Duodenal mucosa (tissue), 2 donors: Measurements from ENCODE around the gene NEK1.
"Not testable (repeated sequence)": the region's sequence is repeated elsewhere in the genome, so short reads cannot be mapped to it uniquely, and the experiment has no call there.

Experiments
- H3K27ac ChIP-seq: one replicate; pipeline ENCODE4 v1.7.0; 2013; ENCODE audit warnings: low read depth, low read length
- H3K27me3 ChIP-seq, 2 donors: one replicate each; pipeline ENCODE4 v1.7.0; 2013; ENCODE audit warnings: low read length in 2 of 2, control low read depth in 1 of 2; ENCODE audit not compliant: insufficient read depth in 2 of 2, control insufficient read depth in 1 of 2
- H3K36me3 ChIP-seq, 2 donors: one replicate each; pipeline ENCODE4 v1.7.0; 2013; ENCODE audit warnings: low read length in 2 of 2, control low read depth in 1 of 2; ENCODE audit not compliant: insufficient read depth in 2 of 2, control insufficient read depth in 1 of 2
- H3K4me1 ChIP-seq, 2 donors: one replicate each; pipeline ENCODE4 v1.7.0; 2013; ENCODE audit warnings: low read length in 2 of 2, control low read depth in 1 of 2; ENCODE audit not compliant: insufficient read depth in 2 of 2, control insufficient read depth in 1 of 2
- H3K4me3 ChIP-seq, 2 donors: one replicate each; pipeline ENCODE4 v1.7.0; 2013; ENCODE audit warnings: low read length in 2 of 2, low read depth in 1 of 2
- H3K9ac ChIP-seq, 2 donors: one replicate each; pipeline ENCODE4 v1.7.0; 2013; ENCODE audit warnings: low read length in 2 of 2, low read depth in 1 of 2
- H3K9me3 ChIP-seq, 2 donors: one replicate each; pipeline ENCODE4 v1.7.0; 2013; ENCODE audit warnings: low read length in 2 of 2, control low read depth in 1 of 2; ENCODE audit not compliant: control insufficient read depth in 1 of 2

NEK1 gene

DNA sequence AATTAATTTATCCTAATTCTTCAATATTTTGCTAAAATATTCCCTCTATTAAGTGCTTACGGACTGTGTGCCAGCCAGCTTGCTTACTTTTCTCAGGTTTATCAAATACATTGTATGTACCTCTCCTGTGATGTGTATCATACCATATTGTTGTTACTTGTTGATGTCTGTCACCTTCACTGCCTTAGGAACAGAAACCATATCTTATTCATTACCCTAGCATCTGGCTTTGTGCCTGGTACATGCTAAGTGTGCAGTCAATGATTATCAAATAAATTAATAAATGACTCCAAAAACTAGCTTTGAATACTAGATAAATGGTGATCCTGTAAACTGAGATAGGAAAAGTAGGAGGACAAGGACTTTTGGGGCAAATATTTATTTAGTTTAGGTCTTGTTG, 14.9 kb upstream of the NEK1 start:
- Histone ChIP-seq H3K9ac (peak overlapping the region in 1 of 2 donors; percentile 7), H3K36me3 (no peaks in the 10 kb centered on the region), H3K4me3 (no peak overlapping the region), H3K27ac (no peak overlapping the region), H3K27me3 (no peaks in the 10 kb centered on the region), H3K4me1 (peaks cover 13 to 16% of the 10 kb centered on the region in 2 donors), H3K9me3 (no peaks in the 10 kb centered on the region)

DNA sequence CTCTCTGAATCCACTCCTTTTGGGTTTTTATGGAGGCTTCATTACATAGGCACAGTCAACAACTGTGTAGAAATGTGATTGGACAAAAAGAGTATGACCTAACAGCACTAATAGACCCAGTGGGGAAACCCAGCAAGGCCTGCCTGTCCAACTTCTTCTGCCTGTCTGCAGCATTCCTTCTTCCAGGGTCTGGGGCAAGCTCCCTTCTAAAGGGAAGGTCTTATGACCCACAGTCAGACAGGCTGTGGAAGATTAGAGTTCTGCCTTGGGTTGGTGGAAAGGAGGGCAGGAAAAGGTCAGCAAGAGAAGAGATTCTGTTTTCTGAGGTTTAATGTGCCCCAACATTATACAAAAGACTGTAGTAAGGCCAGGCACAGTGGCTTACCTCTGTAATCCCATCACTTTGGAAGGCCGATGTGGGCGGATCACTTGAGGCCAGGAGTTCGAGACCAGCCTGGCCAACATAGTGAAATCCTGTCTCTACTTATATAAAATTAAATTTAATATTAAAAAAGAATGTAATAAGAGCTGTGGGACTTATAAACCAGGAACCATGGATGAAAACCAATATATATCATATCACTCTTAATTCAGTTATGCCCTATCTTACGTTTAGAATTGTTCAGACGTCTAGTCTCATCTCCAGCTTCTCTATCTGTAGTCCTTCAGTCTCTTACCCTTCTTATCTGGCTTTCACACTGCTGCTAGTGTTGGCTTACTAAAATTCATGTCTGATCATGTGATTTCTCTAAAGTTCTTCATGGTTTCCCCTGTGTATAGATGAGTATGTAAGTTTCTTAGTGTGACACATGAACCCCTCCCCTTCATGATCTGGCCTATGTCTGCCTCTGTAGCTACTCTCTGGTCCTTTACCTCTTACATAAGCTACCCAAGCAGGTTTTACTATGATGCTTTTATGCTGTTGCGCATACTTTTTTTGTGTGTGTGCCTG, 14.2 kb upstream of the NEK1 start:
- H3K27me3 ChIP-seq = no peaks in the 10 kb centered on the region
- H3K4me3 ChIP-seq = no peak overlapping the region
- H3K9ac ChIP-seq = peak overlapping the region in 1 of 2 donors; percentile 7
- peaks cover 20 to 22% of the 10 kb centered on the region in 2 donors for H3K4me1 ChIP-seq
- no peak overlapping the region for H3K27ac ChIP-seq
- H3K9me3 ChIP-seq = no peaks in the 10 kb centered on the region
- no peaks in the 10 kb centered on the region for H3K36me3 ChIP-seq

DNA sequence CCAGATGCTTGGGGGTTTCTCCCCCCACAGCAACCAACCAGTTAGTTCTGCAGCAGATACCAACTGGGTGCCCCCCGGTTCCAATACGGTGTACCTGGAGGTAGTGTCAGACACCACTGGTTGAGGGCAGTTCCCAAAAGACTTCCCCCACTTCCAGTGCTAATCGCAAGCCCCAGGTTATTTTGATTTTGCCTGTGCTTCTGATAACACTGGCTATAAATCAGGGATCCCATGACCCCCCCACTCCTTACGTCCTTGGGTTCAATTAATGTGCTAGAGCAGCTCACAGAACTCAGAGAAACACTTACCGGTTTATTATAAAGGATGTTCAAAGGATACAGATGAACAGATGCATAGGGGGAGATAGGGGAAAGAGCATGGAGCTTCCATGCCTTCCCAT, 13.5 kb upstream of the NEK1 start:
- Histone ChIP-seq H3K27ac (no peak overlapping the region), H3K4me1 (peaks cover 24 to 25% of the 10 kb centered on the region in 2 donors), H3K9me3 (no peaks in the 10 kb centered on the region)

DNA sequence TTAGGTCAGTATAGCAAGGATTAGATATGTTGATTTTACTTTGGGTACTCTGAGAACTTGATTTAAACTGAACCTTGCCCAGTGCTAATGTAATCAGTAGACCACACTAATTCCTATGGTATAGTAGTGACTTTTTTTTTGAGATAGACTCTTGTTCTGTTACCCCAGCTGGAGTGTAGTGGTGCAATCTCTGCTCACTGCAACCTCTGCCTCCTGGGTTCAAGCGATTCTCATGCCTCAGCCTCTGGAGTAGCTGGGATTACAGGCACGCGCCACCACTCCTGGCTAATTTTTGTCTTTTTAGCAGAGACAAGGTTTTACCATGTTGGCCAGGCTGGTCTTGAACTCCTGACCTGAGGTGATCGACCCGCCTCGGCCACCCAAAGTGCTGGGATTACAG, 11.6 kb upstream of the NEK1 start:
- not testable (repeated sequence) for H3K36me3 ChIP-seq, H3K4me3 ChIP-seq, H3K9me3 ChIP-seq, H3K9ac ChIP-seq, H3K27ac ChIP-seq, H3K27me3 ChIP-seq
- H3K4me1 ChIP-seq = peaks cover 24 to 25% of the 10 kb centered on the region in 2 donors

More for the DNA sequence above, 13.5 kb upstream of the NEK1 start:
- no peaks in the 10 kb centered on the region for H3K36me3 ChIP-seq
- no peaks in the 10 kb centered on the region for H3K27me3 ChIP-seq
- no peak overlapping the region for H3K4me3 ChIP-seq
- H3K9ac ChIP-seq = no peak overlapping the region

DNA sequence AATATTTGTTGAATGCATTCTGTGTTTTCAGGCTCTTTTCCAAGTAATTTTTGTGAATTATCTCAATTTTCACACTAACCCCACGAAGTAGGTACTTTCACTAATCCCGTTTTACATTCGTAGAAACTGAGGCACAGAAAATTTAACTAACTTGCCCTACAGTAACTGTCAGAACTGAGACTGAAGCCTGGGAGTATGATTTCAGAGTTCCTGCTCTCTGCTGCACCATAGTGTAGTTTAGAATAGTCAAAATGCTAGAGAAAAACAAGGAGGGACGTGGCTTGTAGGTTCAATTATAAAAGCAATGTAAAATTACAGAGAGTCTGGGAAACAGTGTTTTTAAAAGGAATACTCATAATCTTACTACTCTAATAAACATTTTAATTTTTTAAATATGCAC, 10.2 kb upstream of the NEK1 start:
- H3K27me3 ChIP-seq = no peaks in the 10 kb centered on the region
- no peaks in the 10 kb centered on the region for H3K9me3 ChIP-seq
- peak overlapping the region; percentile 24 to 94 for H3K9ac ChIP-seq
- peak overlapping the region; percentile 78 to 89 for H3K4me3 ChIP-seq
- no peaks in the 10 kb centered on the region for H3K36me3 ChIP-seq
- H3K4me1 ChIP-seq = peaks cover 24 to 25% of the 10 kb centered on the region in 2 donors
- no peak overlapping the region for H3K27ac ChIP-seq

DNA sequence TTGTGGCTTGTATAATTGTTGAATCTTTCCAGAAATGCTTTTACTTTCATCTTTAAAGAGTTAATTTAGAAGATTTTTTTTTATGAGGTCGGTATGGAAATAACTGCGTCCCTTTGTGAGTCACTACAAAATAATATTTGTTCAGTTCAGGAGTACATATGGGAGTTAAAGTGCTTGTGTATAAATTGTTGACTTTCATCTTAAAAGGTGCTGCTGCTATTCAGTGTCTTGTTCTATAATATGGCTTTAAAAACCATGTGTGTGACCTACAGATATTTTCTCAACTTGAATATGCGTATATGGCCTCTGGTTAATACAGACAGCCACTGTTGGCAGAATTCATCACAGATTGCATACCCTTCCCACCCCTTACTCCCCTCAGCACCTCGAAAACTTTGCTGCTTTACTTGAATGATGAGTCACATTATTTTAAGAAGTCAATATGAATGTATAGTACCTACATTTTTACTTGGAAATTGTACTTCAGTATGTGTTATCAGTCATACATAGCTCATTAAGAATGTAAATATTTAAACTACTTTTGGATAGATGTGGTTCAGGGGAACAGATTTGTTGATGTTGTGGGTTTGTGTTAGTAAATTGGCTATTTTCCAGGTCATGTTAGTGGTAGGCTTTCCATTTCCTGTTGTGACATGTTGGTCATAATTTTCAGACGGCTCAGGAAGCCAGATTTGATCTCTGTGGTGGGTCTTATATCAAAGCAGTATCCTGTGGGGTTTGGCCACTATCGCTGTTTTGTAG, 9.5 kb upstream of the NEK1 start:
- Histone ChIP-seq H3K9ac (peak overlapping the region; percentile 41 to 94), H3K36me3 (no peaks in the 10 kb centered on the region), H3K27ac (no peak overlapping the region)

DNA sequence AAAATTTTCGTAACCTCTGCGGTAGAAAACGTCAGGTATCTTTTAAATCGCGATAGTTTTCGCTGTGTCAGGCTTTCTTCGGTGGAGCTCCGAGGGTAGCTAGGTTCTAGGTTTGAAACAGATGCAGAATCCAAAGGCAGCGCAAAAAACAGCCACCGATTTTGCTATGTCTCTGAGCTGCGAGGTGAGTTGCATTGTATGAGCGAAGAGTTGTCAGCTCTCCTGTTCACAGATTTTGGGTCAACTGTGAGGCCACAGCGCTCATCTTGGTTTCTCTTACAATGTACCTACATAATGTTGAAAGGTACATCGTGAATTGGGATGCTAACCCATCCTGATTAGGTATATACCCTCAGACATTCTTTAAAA, 8.5 kb upstream of the NEK1 start:
- peak overlapping the region; percentile 94 to 95 for H3K9ac ChIP-seq
- no peaks in the 10 kb centered on the region for H3K9me3 ChIP-seq
- H3K4me1 ChIP-seq = peaks cover 20 to 24% of the 10 kb centered on the region in 2 donors
- peak overlapping the region; percentile 78 to 89 for H3K4me3 ChIP-seq
- H3K27ac ChIP-seq = peak overlapping the region; percentile 97
- H3K27me3 ChIP-seq = no peaks in the 10 kb centered on the region
- H3K36me3 ChIP-seq = no peaks in the 10 kb centered on the region

More for the DNA sequence above, 9.5 kb upstream of the NEK1 start:
- Histone ChIP-seq H3K4me3 (peak overlapping the region; percentile 78 to 89), H3K4me1 (peaks cover 21 to 23% of the 10 kb centered on the region in 2 donors), H3K27me3 (no peaks in the 10 kb centered on the region), H3K9me3 (no peaks in the 10 kb centered on the region)

DNA sequence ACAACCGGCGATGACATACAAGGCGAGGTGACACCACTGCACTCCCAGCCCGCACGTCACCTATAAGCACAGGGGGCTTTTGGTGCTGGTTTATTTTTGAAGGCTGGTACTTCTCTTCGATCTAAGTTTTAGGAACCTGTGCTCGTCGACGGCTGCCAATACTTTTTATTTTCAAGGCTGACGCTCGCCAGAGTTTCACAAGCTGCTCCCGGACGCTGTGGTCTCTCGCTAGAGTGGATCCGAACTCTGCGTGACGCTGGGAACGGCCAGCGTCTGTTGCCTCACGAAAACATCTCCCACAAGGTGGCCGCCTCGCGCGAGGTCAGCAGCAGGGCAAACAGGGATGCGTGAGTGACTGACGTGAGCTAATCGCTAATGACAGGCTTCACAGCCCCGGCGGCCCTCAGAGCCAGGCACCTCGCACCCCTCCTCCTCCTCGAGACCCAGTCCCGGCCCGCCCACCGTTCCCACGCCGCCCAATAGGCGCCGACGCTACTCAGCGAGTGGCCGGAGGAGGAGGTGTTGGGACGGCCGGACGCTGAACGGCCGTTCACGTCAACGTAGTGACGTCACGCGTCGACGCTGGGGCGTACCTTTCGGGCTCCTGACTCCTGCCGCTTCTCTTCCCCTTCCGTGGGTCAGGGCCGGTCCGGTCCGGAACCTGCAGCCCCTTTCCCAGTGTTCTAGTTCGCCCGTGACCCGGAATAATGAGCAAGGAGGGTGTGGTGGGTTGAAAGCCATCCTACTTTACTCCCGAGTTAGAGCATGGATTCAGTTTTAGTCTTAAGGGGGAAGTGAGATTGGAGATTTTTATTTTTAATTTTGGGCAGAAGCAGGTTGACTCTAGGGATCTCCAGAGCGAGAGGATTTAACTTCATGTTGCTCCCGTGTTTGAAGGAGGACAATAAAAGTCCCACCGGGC, 7.8 kb upstream of the NEK1 start, which contains the start of gene CLCN3:
TSS of gene CLCN3 (plus strand) at position 621 of the 922 bp plus-strand sequence. CDS start 15,351 bp downstream, outside the sequence.
- H3K4me1 ChIP-seq = peaks cover 20 to 24% of the 10 kb centered on the region in 2 donors

DNA sequence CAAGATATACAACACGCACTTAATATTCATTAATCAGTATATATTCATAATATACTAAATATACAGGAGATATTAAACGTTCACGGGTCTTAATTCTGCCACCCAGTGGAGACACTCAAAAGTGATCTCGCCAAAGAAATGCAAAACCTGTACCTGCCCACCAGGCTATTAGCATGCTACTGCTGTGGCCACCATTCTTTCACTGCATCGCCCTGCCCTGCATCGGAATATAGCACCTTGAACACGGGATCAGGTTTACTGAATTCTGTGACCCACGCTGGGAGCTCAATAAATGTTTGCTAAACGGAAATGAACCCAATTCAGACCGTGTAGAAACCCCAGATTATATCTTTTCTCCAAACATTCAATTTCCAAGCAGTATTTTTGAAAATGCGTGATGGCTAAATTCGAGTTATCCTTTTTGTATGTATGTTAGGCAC, 7.2 kb upstream of the NEK1 start:
- no peaks in the 10 kb centered on the region for H3K9me3 ChIP-seq
- H3K9ac ChIP-seq = peak overlapping the region; percentile 94 to 95
- H3K4me1 ChIP-seq = peaks cover 20 to 24% of the 10 kb centered on the region in 2 donors
- H3K36me3 ChIP-seq = no peaks in the 10 kb centered on the region
- H3K4me3 ChIP-seq = peak overlapping the region; percentile 78 to 89
- H3K27me3 ChIP-seq = no peaks in the 10 kb centered on the region
- H3K27ac ChIP-seq = peak overlapping the region; percentile 97

More for the DNA sequence above, 7.8 kb upstream of the NEK1 start, which contains the start of gene CLCN3:
- Histone ChIP-seq H3K27ac (peak within 1 kb of the TSS; percentile 97), H3K9ac (peak within 1 kb of the TSS; percentile 94 to 95), H3K4me3 (peak within 1 kb of the TSS; percentile 78 to 89), H3K9me3 (no peaks in the 10 kb centered on the region), H3K36me3 (no peaks in the 10 kb centered on the region), H3K27me3 (no peaks in the 10 kb centered on the region)
